K562 (cell line): ENCODE measurements around the gene HLCS. TPM values are rescaled to one million over a fixed set of nuclear protein-coding genes. Genes with fewer than 3 reads are reported as not detected.

Experiments used
- ATAC-seq: fragments of 200-7000 bp; cut with Tn5 transposase; 3 replicates; pipeline ENCODE4 v1.9.1; 2020; ENCODE audit warnings: moderate library complexity
- BruUV-seq: library from RNA; stranded (reverse); fragments of 400-500 nt; replicated peaks from 2 replicates; lab custom pipeline; 2021; lab: Mats Ljungman, UMichigan
- CTCF ChIA-PET: fragments of 300-600 bp; formaldehyde crosslinking; extraction: SDS; loops from one replicate; lab custom pipeline; 2021; ENCODE audit warnings: low intra/inter-chr PET ratio; lab: Yijun Ruan, JAX
- POLR2A ChIA-PET: fragments of 300-600, 350-650 bp; sonication (Branson Sonifier 250); formaldehyde crosslinking; extraction: SDS; loops from one replicate; lab custom pipeline; 2021; ENCODE audit warnings: antibody characterized with exemption, inconsistent platforms; lab: Yijun Ruan, JAX
- DNase-seq, 4 experiments: peaks; one replicate each; pipeline versions ENCODE4 v3.0.0 to v3.0.0-alpha.2; 2011 to 2018; ENCODE audit warnings: low spot score in 3 of 4, mixed read lengths in 3 of 4; ENCODE audit errors: extremely low read depth in 1 of 4
- FAIRE-seq: peaks from 2 replicates; lab custom pipeline; 2011; peaks lifted over from hg19 to GRCh38; lab: Jason Lieb, UNC
- H2AFZ ChIP-seq: 2 replicates; pipeline ENCODE4 v1.6.0; 2011; ENCODE audit warnings: low read depth, low read length, control low read depth, inconsistent platforms
- H3K27ac ChIP-seq: fragments of 200-600 bp; 3 replicates; pipeline ENCODE4 v1.8.0; 2011; ENCODE audit warnings: low read depth, mild to moderate bottlenecking, control low read depth, inconsistent platforms, low read length, moderate library complexity, mixed read lengths; ENCODE audit errors: extremely low read depth
- H3K27me3 ChIP-seq, 2 experiments: fragments of 300-600 bp in 1 of 2; 2 replicates in 1 of 2; 3 replicates in 1 of 2; pipeline versions ENCODE4 v1.6.0 to v1.8.0; 2011; ENCODE audit warnings: inconsistent platforms in 2 of 2, low read length in 2 of 2, mild to moderate bottlenecking in 1 of 2, mixed read lengths in 1 of 2, moderate library complexity in 1 of 2; ENCODE audit not compliant: control insufficient read depth in 2 of 2, insufficient read depth in 2 of 2
- H3K36me3 ChIP-seq: fragments of 300-600 bp; 3 replicates; pipeline ENCODE4 v1.8.0; 2011; ENCODE audit warnings: mild to moderate bottlenecking, low read length, inconsistent platforms; ENCODE audit not compliant: control insufficient read depth, insufficient read depth
- H3K4me1 ChIP-seq, 2 experiments: fragments of 200-600 bp in 1 of 2; replicated peaks in 1 of 2; 2 replicates in 1 of 2; 3 replicates in 1 of 2; pipeline versions ENCODE4 v1.5.1 to v1.8.0; 2011; ENCODE audit warnings: inconsistent platforms in 2 of 2, low read length in 2 of 2, mild to moderate bottlenecking in 1 of 2, mixed read lengths in 1 of 2, moderate library complexity in 1 of 2; ENCODE audit not compliant: control insufficient read depth in 2 of 2, insufficient read depth in 2 of 2
- H3K4me2 ChIP-seq: 2 replicates; pipeline ENCODE4 v1.6.1; 2011; ENCODE audit warnings: low read length, control low read depth, inconsistent platforms, mixed read lengths; ENCODE audit not compliant: insufficient read depth
- H3K4me3 ChIP-seq: fragments of 200-600 bp; sonication (generic), shearing (Covaris generic); 2 replicates; pipeline ENCODE4 v1.5.1; 2016; ENCODE audit warnings: control low read depth, inconsistent platforms
- H3K79me2 ChIP-seq: fragments of 200-600 bp; 3 replicates; pipeline ENCODE4 v1.8.0; 2011; ENCODE audit warnings: low read length, inconsistent platforms; ENCODE audit not compliant: control insufficient read depth, insufficient read depth
- H3K9ac ChIP-seq, 2 experiments: 2 replicates each; pipeline versions ENCODE4 v1.6.0 to v1.6.1; 2011; ENCODE audit warnings: low read depth in 2 of 2, low read length in 2 of 2, control low read depth in 1 of 2, inconsistent platforms in 1 of 2, mild to moderate bottlenecking in 1 of 2, mixed read lengths in 1 of 2; ENCODE audit not compliant: insufficient read depth in 1 of 2
- H3K9me1 ChIP-seq: one replicate; pipeline ENCODE4 v1.6.0; 2011; ENCODE audit warnings: inconsistent platforms, mild to moderate bottlenecking, low read length, moderate library complexity; ENCODE audit not compliant: control insufficient read depth, insufficient read depth
- H3K9me3 ChIP-seq: replicated peaks from 2 replicates; pipeline ENCODE4 v1.5.1; 2011; ENCODE audit warnings: low read depth, low read length, inconsistent platforms; ENCODE audit not compliant: control insufficient read depth, insufficient read depth
- H4K20me1 ChIP-seq: replicated peaks from 2 replicates; pipeline ENCODE4 v1.6.1; 2011; ENCODE audit warnings: low read length, inconsistent platforms, mixed read lengths; ENCODE audit not compliant: control insufficient read depth, insufficient read depth
- E2F3 ChIP-seq: fragments of 250-450 bp; sonication (Bioruptor Pico); IDR thresholded peaks from 2 replicates; pipeline ENCODE4 v1.4.0; 2020; ENCODE audit warnings: mild to moderate bottlenecking
- FIP1L1 ChIP-seq: fragments of 200-400 bp; formaldehyde crosslinking; IDR thresholded peaks from 2 replicates; pipeline ENCODE4 v1.6.1; 2018; ENCODE audit warnings: mild to moderate bottlenecking, low read depth, low read length; ENCODE audit not compliant: poor library complexity, severe bottlenecking
- GABPA ChIP-seq: fragments of 200-800 bp; sonication (Bioruptor generic); conservative IDR thresholded peaks from 2 replicates; pipeline ENCODE4 v1.6.1; 2016; ENCODE audit warnings: low read depth, missing genetic modification characterization, missing compliant biosample characterization
- GTF2F1 ChIP-seq: IDR thresholded peaks from 2 replicates; pipeline ENCODE4 v1.6.1; 2011; ENCODE audit warnings: low read depth, low read length, improper control_type of control experiment
- HCFC1 ChIP-seq: IDR thresholded peaks from 2 replicates; pipeline ENCODE4 v1.6.1; 2012; ENCODE audit warnings: low read depth, low read length, improper control_type of control experiment
- NCOA4 ChIP-seq: fragments of 450-650 bp; IDR thresholded peaks from 2 replicates; pipeline ENCODE4 v1.6.1; 2018; ENCODE audit warnings: mild to moderate bottlenecking; ENCODE audit not compliant: partially characterized antibody
- PHB2 ChIP-seq: fragments of 450-650 bp; IDR thresholded peaks from 2 replicates; pipeline ENCODE4 v1.6.1; 2017; ENCODE audit warnings: low read depth
- TRIM24 ChIP-seq, 2 experiments: fragments of 450-650 bp; IDR thresholded peaks; 2 replicates each; pipeline ENCODE4 v1.6.1; 2016
- WGBS: fragments of 100-300 bp; shearing (Covaris generic); methylation state at CpG from one replicate; pipeline ENCODE4 v1.1.6; 2016; ENCODE audit warnings: low coverage, mixed read lengths; ENCODE audit not compliant: insufficient coverage; ENCODE audit errors: missing lambda C conversion rate; 5-methylcytosine and 5-hydroxymethylcytosine counted together
- in situ Hi-C: fragments of 300-500 bp; cut with MboI; formaldehyde crosslinking; loops from 4 replicates; pipeline ENCODE4 v1.15.0; 2018; ENCODE audit warnings: inconsistent platforms, mixed read lengths
- intact Hi-C: fragments of 100-400 bp; cut with micrococcal nuclease; formaldehyde crosslinking; loops from 2 replicates; pipeline ENCODE4 v1.14.2; 2022
- polyA plus RNA-seq, 8 experiments: library from polyadenylated mRNA; depleted of rRNA in 4 of 8; stranded (reverse) in 5 of 8; unstranded in 3 of 8; fragments of >200 nt; fragmentation: Nextera tagmentation in 2 of 8; fragmentation: Illumina TruSeq in 1 of 8; extraction: Ambion mirVana in 2 of 8; extraction: Trizol in 1 of 8; gene quantifications; 2 replicates each; pipeline versions ENCODE4 v1.2.1 to v1.2.3, GENCODE V29; 2011 to 2014; ENCODE audit warnings: inconsistent platforms in 1 of 8, missing spikeins in 1 of 8
- total RNA-seq, 7 experiments: library from RNA; depleted of rRNA in 6 of 7; stranded (reverse); fragments of >200 nt in 6 of 7; fragmentation: Illumina TruSeq in 2 of 7; extraction: Trizol in 2 of 7; gene quantifications; 2 replicates each; pipeline versions ENCODE4 v1.2.1 to v1.2.3, GENCODE V29; 2011 to 2021; ENCODE audit warnings: low replicate concordance in 1 of 7
- TF ChIP-seq, protein P1 (sequence below), 2 experiments: fragments of 450-650 bp; IDR thresholded peaks; 2 replicates each; pipeline ENCODE4 v1.6.1; 2016; ENCODE audit warnings: mild to moderate bottlenecking in 2 of 2, borderline replicate concordance in 1 of 2, low read depth in 1 of 2, moderate library complexity in 1 of 2
- TF ChIP-seq, protein P2 (sequence below): fragments of 450-650 bp; formaldehyde crosslinking; IDR thresholded peaks from 2 replicates; pipeline ENCODE4 v1.4.0; 2022; ENCODE audit warnings: mild to moderate bottlenecking, moderate library complexity
- TF ChIP-seq, protein P3 (sequence below): sonication (generic); formaldehyde crosslinking; IDR thresholded peaks from 2 replicates; pipeline ENCODE4 v1.9.0; 2022; ENCODE audit warnings: mild to moderate bottlenecking, missing genetic modification reagents

Gene HLCS
- total and polyA plus RNA-seq, 9 of the 15 experiments (the other 6 are each of a cell fraction or from before 2014, with no cell fraction given), result 3.0 to 21.5 (median 17.1) TPM

DNA sequence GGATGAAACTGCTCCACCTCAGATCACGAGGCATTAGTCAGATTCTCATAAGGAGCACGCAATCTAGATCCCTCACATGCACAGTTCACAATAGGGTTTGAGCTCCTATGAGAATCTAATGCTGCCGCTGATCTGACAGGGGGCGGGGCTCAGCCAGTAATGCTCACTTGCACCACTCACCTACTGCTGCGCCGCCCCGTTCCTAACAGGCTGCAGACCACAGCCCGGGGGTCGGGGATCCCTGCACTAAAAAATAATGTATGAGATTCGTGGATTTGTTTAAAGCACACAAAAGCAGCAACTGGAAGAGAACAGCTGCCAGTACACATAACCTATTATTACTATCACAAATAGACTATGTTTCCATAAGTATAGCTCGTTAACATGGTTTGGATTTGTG is 72.9 kb downstream of the HLCS start:
- Histone ChIP-seq H3K9me3 (no peaks in the 10 kb centered on the region), H3K79me2 (no peaks in the 10 kb centered on the region), H3K9ac (no peak overlapping the region), H3K4me3 (no peak overlapping the region), H2AFZ (no peak overlapping the region), H3K36me3 (peaks cover 20% of the 10 kb centered on the region; the same call in 2 of the 3 replicates), H3K9me1 (peaks cover 3% of the 10 kb centered on the region), H3K27me3 (no peaks in the 10 kb centered on the region), H3K27ac (no peak overlapping the region), H3K4me1 (peaks cover 0 to 3% of the 10 kb centered on the region in 2 experiments; a peak in 2 of 5 replicates), H3K4me2 (no peak overlapping the region), H4K20me1 (no peaks in the 10 kb centered on the region)
- DNase-seq (no peak), FAIRE-seq (no peak), ATAC-seq (no peak)
- ChIA-PET CTCF (interaction anchor here (0.6 kb wide), 1 partner anchor 427 kb away, joined by 3 read pairs; no protein-coding TSS in a partner anchor), POLR2A (no interaction called here)
- intact Hi-C loops (no loop called here), in situ Hi-C loops (no loop called here)
- 80% methylated on average over 11 of the region's 11 CpGs for WGBS
- no TSS peak for BruUV-seq
- TF ChIP-seq PHB2 (no peak), TRIM24 (IDR thresholded peaks at IDR 0.05) (no peak), FIP1L1 (no peak), NCOA4 (no peak), GTF2F1 (no peak), E2F3 (CRISPR knock-in tag) (no peak), GABPA (no peak), HCFC1 (no peak)
- TF ChIP-seq, protein P1, sequence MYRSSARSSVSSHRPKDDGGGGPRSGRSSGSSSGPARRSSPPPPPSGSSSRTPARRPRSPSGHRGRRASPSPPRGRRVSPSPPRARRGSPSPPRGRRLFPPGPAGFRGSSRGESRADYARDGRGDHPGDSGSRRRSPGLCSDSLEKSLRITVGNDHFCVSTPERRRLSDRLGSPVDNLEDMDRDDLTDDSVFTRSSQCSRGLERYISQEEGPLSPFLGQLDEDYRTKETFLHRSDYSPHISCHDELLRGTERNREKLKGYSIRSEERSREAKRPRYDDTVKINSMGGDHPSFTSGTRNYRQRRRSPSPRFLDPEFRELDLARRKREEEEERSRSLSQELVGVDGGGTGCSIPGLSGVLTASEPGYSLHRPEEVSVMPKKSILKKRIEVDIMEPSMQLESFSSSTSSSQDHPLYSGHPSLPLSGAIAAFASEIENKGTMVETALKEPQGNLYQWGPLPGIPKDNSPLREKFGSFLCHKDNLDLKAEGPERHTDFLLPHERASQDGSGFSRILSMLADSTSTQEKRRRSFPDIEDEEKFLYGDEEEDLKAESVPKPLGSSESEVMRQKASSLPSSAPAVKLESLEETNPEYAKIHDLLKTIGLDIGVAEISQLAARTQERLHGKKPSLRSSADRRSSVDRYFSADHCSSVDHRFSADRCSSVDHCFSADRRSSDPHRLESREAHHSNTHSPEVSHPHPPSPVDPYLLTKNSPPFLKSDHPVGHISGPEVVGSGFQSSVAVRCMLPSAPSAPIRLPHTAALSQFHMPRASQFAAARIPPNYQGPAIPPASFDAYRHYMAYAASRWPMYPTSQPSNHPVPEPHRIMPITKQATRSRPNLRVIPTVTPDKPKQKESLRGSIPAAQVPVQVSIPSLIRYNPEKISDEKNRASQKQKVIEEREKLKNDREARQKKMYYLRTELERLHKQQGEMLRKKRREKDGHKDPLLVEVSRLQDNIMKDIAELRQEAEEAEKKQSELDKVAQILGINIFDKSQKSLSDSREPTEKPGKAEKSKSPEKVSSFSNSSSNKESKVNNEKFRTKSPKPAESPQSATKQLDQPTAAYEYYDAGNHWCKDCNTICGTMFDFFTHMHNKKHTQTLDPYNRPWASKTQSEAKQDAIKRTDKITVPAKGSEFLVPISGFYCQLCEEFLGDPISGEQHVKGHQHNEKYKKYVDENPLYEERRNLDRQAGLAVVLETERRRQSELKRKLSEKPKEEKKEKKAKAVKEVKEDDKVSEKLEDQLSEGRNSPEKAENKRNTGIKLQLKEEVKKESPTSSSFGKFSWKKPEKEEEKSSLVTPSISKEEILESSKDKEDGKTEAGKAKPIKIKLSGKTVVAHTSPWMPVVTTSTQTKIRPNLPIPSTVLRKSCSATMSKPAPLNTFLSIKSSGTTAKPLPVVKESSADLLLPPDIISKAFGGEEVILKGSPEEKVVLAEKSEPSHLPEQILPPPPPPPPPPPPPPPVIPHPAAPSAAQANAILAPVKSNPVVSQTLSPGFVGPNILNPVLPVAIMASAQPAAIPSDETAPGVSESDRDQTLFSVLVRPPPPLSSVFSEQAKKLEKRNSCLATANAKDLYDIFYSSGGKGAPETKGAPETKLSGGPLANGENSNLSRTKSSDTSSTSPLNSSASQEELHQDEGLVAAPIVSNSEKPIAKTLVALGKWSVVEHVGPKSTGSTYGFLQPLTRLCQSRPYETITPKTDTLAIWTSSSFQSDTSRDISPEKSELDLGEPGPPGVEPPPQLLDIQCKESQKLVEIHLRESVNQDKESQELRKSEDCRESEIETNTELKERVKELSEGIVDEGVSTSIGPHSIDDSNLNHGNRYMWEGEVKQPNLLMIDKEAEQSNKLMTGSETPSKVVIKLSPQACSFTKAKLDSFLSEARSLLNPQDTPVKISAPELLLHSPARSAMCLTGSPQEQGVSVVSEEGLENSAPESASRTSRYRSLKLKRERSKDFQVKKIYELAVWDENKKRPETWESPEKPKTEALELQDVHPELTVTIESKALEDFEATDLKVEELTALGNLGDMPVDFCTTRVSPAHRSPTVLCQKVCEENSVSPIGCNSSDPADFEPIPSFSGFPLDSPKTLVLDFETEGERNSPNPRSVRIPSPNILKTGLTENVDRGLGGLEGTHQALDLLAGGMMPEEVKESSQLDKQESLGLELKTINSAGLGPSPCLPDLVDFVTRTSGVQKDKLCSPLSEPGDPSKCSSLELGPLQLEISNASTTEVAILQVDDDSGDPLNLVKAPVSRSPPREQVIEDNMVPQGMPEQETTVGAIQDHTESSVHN (IDR thresholded peaks at IDR 0.05; ENCODE audit: borderline replicate concordance in 1 of 2, low read depth in 1 of 2), result no peak
- TF ChIP-seq, protein P2, sequence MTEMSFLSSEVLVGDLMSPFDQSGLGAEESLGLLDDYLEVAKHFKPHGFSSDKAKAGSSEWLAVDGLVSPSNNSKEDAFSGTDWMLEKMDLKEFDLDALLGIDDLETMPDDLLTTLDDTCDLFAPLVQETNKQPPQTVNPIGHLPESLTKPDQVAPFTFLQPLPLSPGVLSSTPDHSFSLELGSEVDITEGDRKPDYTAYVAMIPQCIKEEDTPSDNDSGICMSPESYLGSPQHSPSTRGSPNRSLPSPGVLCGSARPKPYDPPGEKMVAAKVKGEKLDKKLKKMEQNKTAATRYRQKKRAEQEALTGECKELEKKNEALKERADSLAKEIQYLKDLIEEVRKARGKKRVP (CRISPR knock-in tag), result no peak
- TF ChIP-seq, protein P3, sequence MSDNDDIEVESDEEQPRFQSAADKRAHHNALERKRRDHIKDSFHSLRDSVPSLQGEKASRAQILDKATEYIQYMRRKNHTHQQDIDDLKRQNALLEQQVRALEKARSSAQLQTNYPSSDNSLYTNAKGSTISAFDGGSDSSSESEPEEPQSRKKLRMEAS (CRISPR knock-in tag), result no peak
